NT2/D1 (cell line): Measurements from ENCODE around the gene SCD5.

Experiments used
- SUZ12 ChIP-seq: IDR thresholded peaks from 2 replicates; pipeline ENCODE4 v1.6.1; 2011; ENCODE audit not compliant: insufficient read length, insufficient read depth; ENCODE audit errors: extremely low read depth
- YY1 ChIP-seq: IDR thresholded peaks from 2 replicates; pipeline ENCODE4 v1.6.1; 2011; ENCODE audit not compliant: insufficient read length, insufficient read depth
- ZNF274 ChIP-seq: IDR thresholded peaks from 2 replicates; pipeline ENCODE4 v1.6.1; 2011; ENCODE audit warnings: mild to moderate bottlenecking, low read depth, low read length

DNA sequence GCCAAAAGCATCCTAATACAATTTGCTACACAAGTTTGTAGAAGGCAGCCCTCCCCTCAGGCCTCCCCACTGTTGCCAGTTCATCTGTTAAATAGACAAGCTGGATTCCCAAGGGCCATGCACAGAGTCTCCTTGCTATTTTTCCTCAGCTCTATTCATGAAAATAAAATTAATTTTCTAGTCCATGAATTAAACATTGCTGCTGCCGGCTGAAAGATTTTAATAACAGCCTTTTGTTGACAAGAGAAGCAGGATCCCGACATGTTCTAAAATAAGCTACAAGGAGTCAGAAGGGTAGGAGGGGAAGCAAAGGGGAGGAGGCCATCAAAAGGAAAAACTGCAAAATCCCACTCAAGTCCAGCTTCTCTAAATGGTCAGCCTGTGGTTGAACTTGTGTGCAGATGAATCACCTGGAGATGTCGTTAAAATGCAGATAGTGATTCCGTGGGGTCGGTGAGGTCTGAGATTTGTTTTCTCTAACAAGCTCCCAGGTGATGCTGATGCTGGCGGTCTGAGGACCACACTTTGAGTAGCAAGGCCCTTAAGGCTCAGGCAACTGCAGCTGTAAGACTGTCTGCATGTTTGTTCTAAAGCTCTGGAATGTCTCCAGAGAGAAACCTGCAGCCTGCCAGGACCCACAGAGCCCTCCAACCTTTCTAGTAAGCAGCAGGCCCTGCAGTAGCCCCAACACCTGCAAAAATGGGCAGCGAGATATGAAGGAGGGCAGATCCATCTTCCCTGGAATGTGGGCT is 9.4 kb downstream of the SCD5 start:
- TF ChIP-seq ZNF274 = no peak
- no peak for TF ChIP-seq YY1
- TF ChIP-seq SUZ12 = no peak
